ENCODE measurements around the gene CHCHD3. TPM values are rescaled to one million over a fixed set of nuclear protein-coding genes. Genes with fewer than 3 reads are reported as not detected.

The CHCHD3 gene
- total RNA-seq, 2 experiments from 2014 or later, result 21.6 to 21.7 TPM

DNA sequence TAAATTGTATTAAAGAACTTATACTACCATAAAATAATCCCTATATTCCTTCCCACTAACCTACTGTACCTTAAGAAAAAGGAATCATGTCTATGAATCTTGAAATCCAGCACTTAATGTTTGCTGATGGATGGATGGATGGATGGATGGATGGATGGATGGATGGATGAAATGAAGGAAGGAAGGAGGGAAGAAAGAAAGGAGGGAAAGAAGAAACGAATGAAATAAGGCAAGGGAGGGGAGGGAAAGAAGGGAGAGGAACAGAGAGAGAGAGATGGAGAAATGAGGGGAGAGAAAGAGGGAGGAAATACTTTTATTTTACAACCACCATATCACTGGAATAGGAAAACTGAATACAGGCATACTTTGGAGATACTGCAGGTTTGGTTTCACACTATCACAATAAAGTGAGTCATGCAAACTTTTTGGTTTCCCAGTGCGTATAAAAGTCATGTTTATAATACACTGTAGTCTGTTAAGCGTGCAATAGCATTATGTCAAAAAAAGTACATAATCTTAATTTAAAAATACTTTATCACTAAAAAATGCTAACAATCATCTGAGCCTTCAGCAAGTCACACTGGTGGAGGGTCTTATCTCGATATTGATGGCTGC is 219.8 kb downstream of the CHCHD3 start:
- H3K36me3 Mint-ChIP-seq (ENCODE audit: low read depth), result peaks cover 46% of the 10 kb centered on the region
- no peak overlapping the region for H3K4me3 Mint-ChIP-seq
- Histone ChIP-seq H3K4me1 (ENCODE audit: insufficient read depth, low read length) (no peaks in the 10 kb centered on the region), H3K27me3 (ENCODE audit: control insufficient read depth in 1 of 2, insufficient read depth in 2 of 2, low read length in 2 of 2) (no peaks in the 10 kb centered on the region), H3K27ac (ENCODE audit: low read depth in 1 of 2, low read length in 2 of 2) (no peak overlapping the region), H3K36me3 (ENCODE audit: insufficient read depth, low read length) (no peaks in the 10 kb centered on the region), H3K4me3 (ENCODE audit: low read length) (no peak overlapping the region), H3K9me3 (ENCODE audit: control insufficient read depth in 1 of 2, insufficient read depth in 1 of 2, low read length in 2 of 2) (no peaks in the 10 kb centered on the region)
- no peak overlapping the region for H3K27ac Mint-ChIP-seq
- peaks cover 2% of the 10 kb centered on the region for H3K9me3 Mint-ChIP-seq
- H3K27me3 Mint-ChIP-seq, result no peaks in the 10 kb centered on the region
- no peak for DNase-seq
- POLR2A ChIA-PET, result no interaction called here
- intact Hi-C loops (cut with DNase I, micrococcal nuclease), result no loop called here
- TF ChIP-seq CTCF (IDR thresholded peaks at IDR 0.05), result no peak
- no peaks in the 10 kb centered on the region for H3K4me1 Mint-ChIP-seq (ENCODE audit: low read depth)
- CTCF ChIA-PET, result no interaction called here
- no peak for ATAC-seq (ENCODE audit: poor library complexity)

GRCh38 chr7:132861424-132861823 is 220.5 kb downstream of the CHCHD3 start:
- Histone ChIP-seq H3K36me3 (ENCODE audit: insufficient read depth, low read length) (no peaks in the 10 kb centered on the region), H3K4me1 (ENCODE audit: insufficient read depth, low read length) (no peaks in the 10 kb centered on the region), H3K27ac (ENCODE audit: low read depth in 1 of 2, low read length in 2 of 2) (no peak overlapping the region), H3K4me3 (ENCODE audit: low read length) (no peak overlapping the region), H3K27me3 (ENCODE audit: control insufficient read depth in 1 of 2, insufficient read depth in 2 of 2, low read length in 2 of 2) (no peaks in the 10 kb centered on the region), H3K9me3 (ENCODE audit: control insufficient read depth in 1 of 2, insufficient read depth in 1 of 2, low read length in 2 of 2) (no peaks in the 10 kb centered on the region)
- peaks cover 46% of the 10 kb centered on the region for H3K36me3 Mint-ChIP-seq (ENCODE audit: low read depth)
- peaks cover 2% of the 10 kb centered on the region for H3K9me3 Mint-ChIP-seq
- intact Hi-C loops (cut with DNase I, micrococcal nuclease), result no loop called here
- no peaks in the 10 kb centered on the region for H3K27me3 Mint-ChIP-seq
- ChIA-PET POLR2A (no interaction called here), CTCF (no interaction called here)
- H3K4me1 Mint-ChIP-seq (ENCODE audit: low read depth), result no peaks in the 10 kb centered on the region
- no peak overlapping the region for H3K4me3 Mint-ChIP-seq
- no peak for TF ChIP-seq CTCF (IDR thresholded peaks at IDR 0.05)
- DNase-seq, result no peak
- no peak for ATAC-seq (ENCODE audit: poor library complexity)
- no peak overlapping the region for H3K27ac Mint-ChIP-seq

- Histone ChIP-seq H3K27ac (ENCODE audit: low read depth in 1 of 2, low read length in 2 of 2) (no peak overlapping the region), H3K27me3 (ENCODE audit: control insufficient read depth in 1 of 2, insufficient read depth in 2 of 2, low read length in 2 of 2) (no peaks in the 10 kb centered on the region), H3K9me3 (ENCODE audit: control insufficient read depth in 1 of 2, insufficient read depth in 1 of 2, low read length in 2 of 2) (no peaks in the 10 kb centered on the region), H3K4me1 (ENCODE audit: insufficient read depth, low read length) (no peaks in the 10 kb centered on the region), H3K4me3 (ENCODE audit: low read length) (no peak overlapping the region), H3K36me3 (ENCODE audit: insufficient read depth, low read length) (no peaks in the 10 kb centered on the region)
- DNase-seq (no peak), ATAC-seq (ENCODE audit: poor library complexity) (no peak)
- Mint-ChIP-seq H3K4me1 (ENCODE audit: low read depth) (no peaks in the 10 kb centered on the region), H3K36me3 (ENCODE audit: low read depth) (peaks cover 29% of the 10 kb centered on the region), H3K9me3 (peaks cover 2% of the 10 kb centered on the region), H3K27ac (no peak overlapping the region), H3K27me3 (no peaks in the 10 kb centered on the region), H3K4me3 (no peak overlapping the region)
- no peak for TF ChIP-seq CTCF (IDR thresholded peaks at IDR 0.05)
- intact Hi-C loops (cut with DNase I, micrococcal nuclease), result no loop called here
- CTCF ChIA-PET, result no interaction called here
- POLR2A ChIA-PET, result no interaction called here
Measured at GRCh38 chr7:132859199-132859598, 222.7 kb downstream of the CHCHD3 start.
